MM.1S (cell line): ENCODE measurements around the gene RAB14.

Experiments used
- DNase-seq: peaks from one replicate; pipeline ENCODE4 v3.0.0-alpha.2; 2015
- H2AFZ ChIP-seq: fragments of 300-600 bp; sonication (generic); 2 replicates; pipeline ENCODE4 v1.6.0; 2016; ENCODE audit warnings: antibody characterized with exemption, low read length
- H3F3A ChIP-seq: fragments of 300-600 bp; sonication (generic); 2 replicates; pipeline ENCODE4 v1.6.1; 2016; ENCODE audit warnings: mild to moderate bottlenecking, antibody characterized with exemption, low read length, moderate library complexity, mixed read lengths; ENCODE audit not compliant: insufficient read depth
- H3K27ac ChIP-seq: fragments of 300-600 bp; sonication (generic); 2 replicates; pipeline ENCODE4 v1.5.1; 2016; ENCODE audit warnings: mild to moderate bottlenecking, low read length
- H3K27me3 ChIP-seq: fragments of 300-600 bp; sonication (generic); replicated peaks from 2 replicates; pipeline ENCODE4 v1.6.0; 2016; ENCODE audit warnings: low read length; ENCODE audit not compliant: insufficient read depth
- H3K36me3 ChIP-seq: fragments of 300-600 bp; sonication (generic); replicated peaks from 2 replicates; pipeline ENCODE4 v1.6.1; 2016; ENCODE audit warnings: mild to moderate bottlenecking, low read length, mixed read lengths; ENCODE audit not compliant: insufficient read depth
- H3K4me1 ChIP-seq: fragments of 300-600 bp; sonication (generic); 2 replicates; pipeline ENCODE4 v1.6.1; 2016; ENCODE audit warnings: low read length, mixed read lengths
- H3K4me2 ChIP-seq: fragments of 300-600 bp; sonication (generic); 2 replicates; pipeline ENCODE4 v1.6.0; 2016; ENCODE audit warnings: low read depth, low read length
- H3K4me3 ChIP-seq: fragments of 300-600 bp; sonication (generic); 2 replicates; pipeline ENCODE4 v1.5.1; 2016; ENCODE audit warnings: low read length, mixed read lengths
- H3K79me2 ChIP-seq: fragments of 300-600 bp; sonication (generic); 2 replicates; pipeline ENCODE4 v1.6.1; 2016; ENCODE audit warnings: mixed run types, low read length, mixed read lengths
- H3K9ac ChIP-seq: fragments of 300-600 bp; sonication (generic); 2 replicates; pipeline ENCODE4 v1.6.1; 2016; ENCODE audit warnings: low read length, mixed read lengths
- H3K9me2 ChIP-seq: fragments of 300-600 bp; sonication (generic); replicated peaks from 2 replicates; pipeline ENCODE4 v1.6.1; 2016; ENCODE audit warnings: mild to moderate bottlenecking, low read length, mixed read lengths; ENCODE audit not compliant: insufficient read depth
- H3K9me3 ChIP-seq: fragments of 300-600 bp; sonication (generic); replicated peaks from 2 replicates; pipeline ENCODE4 v1.6.1; 2016; ENCODE audit warnings: mild to moderate bottlenecking, low read length, mixed read lengths; ENCODE audit not compliant: insufficient read depth
- H4K20me1 ChIP-seq: fragments of 300-600 bp; sonication (generic); 2 replicates; pipeline ENCODE4 v1.6.1; 2016; ENCODE audit warnings: mild to moderate bottlenecking, low read length, moderate library complexity, mixed read lengths; ENCODE audit not compliant: insufficient read depth
- EZH2 ChIP-seq: fragments of 300-600 bp; sonication (generic); optimal IDR thresholded peaks from 2 replicates; pipeline ENCODE3; 2017; ENCODE audit warnings: low read depth, mild to moderate bottlenecking, antibody characterized with exemption, low read length, mixed read lengths
- EZH2phosphoT487 ChIP-seq: fragments of 300-600 bp; sonication (generic); IDR thresholded peaks from 2 replicates; pipeline ENCODE4 v1.6.1; 2018; ENCODE audit warnings: antibody characterized with exemption, low read length
- TF ChIP-seq, protein P1 (sequence below): fragments of 300-600 bp; sonication (generic); IDR thresholded peaks from 2 replicates; pipeline ENCODE4 v1.5.1; 2016; ENCODE audit warnings: antibody characterized with exemption, low read length, mixed read lengths

Gene RAB14

DNA sequence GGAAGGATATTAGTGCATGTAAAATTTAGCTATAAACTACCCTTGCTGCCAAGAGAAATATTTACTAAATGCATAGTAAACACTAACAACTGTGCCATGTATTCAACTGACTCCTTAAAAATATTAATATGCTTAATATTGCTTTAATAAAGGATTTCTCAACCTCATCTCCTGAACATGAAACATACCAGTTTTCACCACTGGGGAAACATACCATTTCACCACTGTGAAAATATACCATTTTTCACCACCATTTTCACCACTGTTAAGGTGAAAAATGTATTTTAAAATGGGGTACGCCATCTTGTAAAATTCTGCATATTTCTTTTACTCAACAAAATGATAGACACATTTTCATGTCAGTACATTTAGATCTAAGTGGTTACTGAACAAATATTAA lies 4.5 kb downstream of the RAB14 start:
- H3K79me2 ChIP-seq = peaks cover 95% of the 10 kb centered on the region
- H3K4me1 ChIP-seq = peaks cover 29% of the 10 kb centered on the region
- no peak overlapping the region for H3K9ac ChIP-seq
- no peaks in the 10 kb centered on the region for H3K27me3 ChIP-seq
- no peaks in the 10 kb centered on the region for H3K36me3 ChIP-seq
- no peak for DNase-seq
- no peak overlapping the region for H3K27ac ChIP-seq
- TF ChIP-seq, protein P1, sequence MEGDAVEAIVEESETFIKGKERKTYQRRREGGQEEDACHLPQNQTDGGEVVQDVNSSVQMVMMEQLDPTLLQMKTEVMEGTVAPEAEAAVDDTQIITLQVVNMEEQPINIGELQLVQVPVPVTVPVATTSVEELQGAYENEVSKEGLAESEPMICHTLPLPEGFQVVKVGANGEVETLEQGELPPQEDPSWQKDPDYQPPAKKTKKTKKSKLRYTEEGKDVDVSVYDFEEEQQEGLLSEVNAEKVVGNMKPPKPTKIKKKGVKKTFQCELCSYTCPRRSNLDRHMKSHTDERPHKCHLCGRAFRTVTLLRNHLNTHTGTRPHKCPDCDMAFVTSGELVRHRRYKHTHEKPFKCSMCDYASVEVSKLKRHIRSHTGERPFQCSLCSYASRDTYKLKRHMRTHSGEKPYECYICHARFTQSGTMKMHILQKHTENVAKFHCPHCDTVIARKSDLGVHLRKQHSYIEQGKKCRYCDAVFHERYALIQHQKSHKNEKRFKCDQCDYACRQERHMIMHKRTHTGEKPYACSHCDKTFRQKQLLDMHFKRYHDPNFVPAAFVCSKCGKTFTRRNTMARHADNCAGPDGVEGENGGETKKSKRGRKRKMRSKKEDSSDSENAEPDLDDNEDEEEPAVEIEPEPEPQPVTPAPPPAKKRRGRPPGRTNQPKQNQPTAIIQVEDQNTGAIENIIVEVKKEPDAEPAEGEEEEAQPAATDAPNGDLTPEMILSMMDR = peak; percentile 32
- TF ChIP-seq EZH2phosphoT487 (no peak), EZH2 (no peak)
- H3K4me2 ChIP-seq = peak overlapping the region; percentile 82
- H3F3A ChIP-seq = peaks cover 4% of the 10 kb centered on the region
- H3K4me3 ChIP-seq = no peak overlapping the region
- no peaks in the 10 kb centered on the region for H3K9me3 ChIP-seq
- H2AFZ ChIP-seq = no peak overlapping the region
- no peaks in the 10 kb centered on the region for H3K9me2 ChIP-seq
- peaks cover 80% of the 10 kb centered on the region for H4K20me1 ChIP-seq

DNA sequence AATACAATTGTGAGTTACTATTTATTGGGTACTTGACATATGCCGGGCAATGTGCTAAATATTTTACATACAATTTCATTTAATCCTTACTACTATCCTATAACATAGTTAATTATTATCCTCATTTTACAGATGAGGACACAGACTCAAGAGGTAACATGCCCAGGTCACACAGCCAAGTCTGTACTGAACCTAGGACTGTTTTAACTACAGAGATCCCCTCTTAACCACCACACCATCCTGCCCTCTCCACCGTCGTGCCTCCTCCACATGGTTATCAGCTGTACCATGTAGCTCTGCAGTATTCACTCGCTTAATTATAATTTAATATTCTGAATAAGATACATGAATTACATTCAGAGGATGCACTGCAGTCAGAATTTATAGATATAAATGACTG lies 5.3 kb downstream of the RAB14 start:
- H3K4me3 ChIP-seq = no peak overlapping the region
- H3K9me3 ChIP-seq = no peaks in the 10 kb centered on the region
- TF ChIP-seq, protein P1 = no peak
- TF ChIP-seq EZH2 = no peak
- no peak for TF ChIP-seq EZH2phosphoT487
- no peak overlapping the region for H3K27ac ChIP-seq
- H3K79me2 ChIP-seq = peaks cover 100% of the 10 kb centered on the region
- H3K36me3 ChIP-seq = no peaks in the 10 kb centered on the region
- peaks cover 4% of the 10 kb centered on the region for H3F3A ChIP-seq
- H2AFZ ChIP-seq = no peak overlapping the region
- H3K9me2 ChIP-seq = no peaks in the 10 kb centered on the region
- peaks cover 87% of the 10 kb centered on the region for H4K20me1 ChIP-seq
- H3K4me1 ChIP-seq = peaks cover 29% of the 10 kb centered on the region
- no peaks in the 10 kb centered on the region for H3K27me3 ChIP-seq
- no peak overlapping the region for H3K9ac ChIP-seq
- no peak overlapping the region for H3K4me2 ChIP-seq
- DNase-seq = no peak

DNA sequence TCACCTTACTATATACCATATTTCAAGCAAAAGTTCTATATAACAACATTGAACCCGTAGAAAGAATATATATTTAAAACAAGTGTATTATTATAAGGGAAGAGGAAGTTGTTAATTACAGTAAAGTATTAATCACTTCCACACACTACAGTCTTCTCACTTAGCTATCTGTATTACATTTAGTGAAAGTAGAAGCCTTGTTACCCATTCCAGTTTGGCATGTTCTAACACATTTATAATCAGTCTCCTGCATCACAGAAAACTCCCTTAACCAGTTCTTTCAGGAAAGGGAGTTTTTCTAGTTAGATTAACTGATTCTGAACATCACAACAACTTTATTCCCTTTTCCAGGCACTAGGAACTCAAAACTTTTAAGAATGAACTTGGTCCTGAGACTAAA lies 6.9 kb downstream of the RAB14 start:
- H3K4me1 ChIP-seq = peaks cover 26% of the 10 kb centered on the region
- H3K4me2 ChIP-seq = no peak overlapping the region
- H3K27ac ChIP-seq = no peak overlapping the region
- H3K4me3 ChIP-seq = no peak overlapping the region
- H4K20me1 ChIP-seq = peaks cover 78% of the 10 kb centered on the region
- no peaks in the 10 kb centered on the region for H3F3A ChIP-seq
- no peak overlapping the region for H2AFZ ChIP-seq
- H3K79me2 ChIP-seq = peaks cover 100% of the 10 kb centered on the region
- H3K36me3 ChIP-seq = no peaks in the 10 kb centered on the region; the same call in 1 of the 2 replicates
- no peak overlapping the region for H3K9ac ChIP-seq
- TF ChIP-seq EZH2 = no peak
- H3K27me3 ChIP-seq = no peaks in the 10 kb centered on the region
- no peaks in the 10 kb centered on the region for H3K9me3 ChIP-seq
- no peak for DNase-seq
- H3K9me2 ChIP-seq = no peaks in the 10 kb centered on the region

DNA sequence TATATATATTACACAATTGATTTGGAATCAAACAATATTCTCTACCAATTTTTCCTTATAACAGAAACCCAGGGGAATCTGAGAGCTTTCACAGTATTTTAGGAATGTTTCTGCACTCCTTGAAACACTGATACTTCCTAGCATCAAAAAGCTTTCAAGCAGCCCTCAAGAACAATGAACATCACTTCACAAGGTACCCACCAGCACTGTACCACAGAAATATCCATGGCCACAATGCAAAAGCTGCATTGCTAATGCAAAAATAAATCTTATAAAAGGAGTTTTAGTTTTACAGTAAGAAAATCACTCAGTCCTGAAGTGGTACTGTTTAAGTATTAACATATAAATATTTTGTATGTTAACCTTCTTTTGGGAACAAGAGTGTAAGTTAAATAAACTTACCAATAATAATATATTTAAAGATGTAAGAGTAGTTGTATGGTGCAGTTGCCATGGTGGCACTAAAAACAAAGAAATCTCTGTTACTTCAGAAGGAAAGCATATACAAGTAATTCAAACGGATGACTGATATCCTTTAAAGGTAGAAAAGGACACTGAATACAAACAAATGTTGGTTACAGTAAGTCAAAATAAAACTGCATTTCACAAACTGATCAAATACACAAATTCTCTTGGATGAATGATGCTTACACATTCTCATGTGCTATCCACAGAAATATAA lies 8.6 kb downstream of the RAB14 start:
- TF ChIP-seq, protein P1 = no peak
- TF ChIP-seq EZH2phosphoT487 = no peak
- no peak for TF ChIP-seq EZH2
- Histone ChIP-seq H3K27ac (no peak overlapping the region), H3K79me2 (peaks cover 98% of the 10 kb centered on the region)

More for the DNA sequence above, 8.6 kb downstream of the RAB14 start:
- H3K4me3 ChIP-seq = no peak overlapping the region
- H3K4me2 ChIP-seq = no peak overlapping the region
- no peaks in the 10 kb centered on the region; the same call in 1 of the 2 replicates for H3K36me3 ChIP-seq
- H4K20me1 ChIP-seq = peaks cover 66% of the 10 kb centered on the region
- H3K9ac ChIP-seq = no peak overlapping the region
- H3K9me3 ChIP-seq = no peaks in the 10 kb centered on the region
- H2AFZ ChIP-seq = no peak overlapping the region
- no peak for DNase-seq
- H3K27me3 ChIP-seq = no peaks in the 10 kb centered on the region
- H3F3A ChIP-seq = no peaks in the 10 kb centered on the region
- H3K4me1 ChIP-seq = peaks cover 14% of the 10 kb centered on the region
- no peaks in the 10 kb centered on the region for H3K9me2 ChIP-seq
